Ishikawa (cell line): ENCODE data around the gene PLOD1.
A peak's percentile ranks its signal among the peaks of the same experiment; 100 is the strongest.

Experiments
- CEBPB ChIP-seq: IDR thresholded peaks from 2 replicates; pipeline ENCODE4 v1.6.1; 2012
- CREB1 ChIP-seq: IDR thresholded peaks from 2 replicates; pipeline ENCODE4 v1.6.1; 2012; ENCODE audit warnings: low read depth
- EGR1 ChIP-seq: IDR thresholded peaks from 2 replicates; pipeline ENCODE4 v1.6.1; 2012
- EP300 ChIP-seq: IDR thresholded peaks from 2 replicates; pipeline ENCODE4 v1.6.1; 2012; ENCODE audit warnings: borderline replicate concordance
- FOXM1 ChIP-seq: IDR thresholded peaks from 2 replicates; pipeline ENCODE4 v1.6.1; 2012; ENCODE audit warnings: low read depth, borderline replicate concordance
- NFIC ChIP-seq: IDR thresholded peaks from 2 replicates; pipeline ENCODE4 v1.6.1; 2012
- RAD21 ChIP-seq: IDR thresholded peaks from 2 replicates; pipeline ENCODE4 v1.6.1; 2012; ENCODE audit warnings: low read depth
- TAF1 ChIP-seq: IDR thresholded peaks from 2 replicates; pipeline ENCODE4 v1.6.1; 2012; ENCODE audit warnings: low read depth, mild to moderate bottlenecking
- TCF12 ChIP-seq: IDR thresholded peaks from 2 replicates; pipeline ENCODE4 v1.6.1; 2012; ENCODE audit warnings: low read depth
- TEAD4 ChIP-seq: IDR thresholded peaks from 2 replicates; pipeline ENCODE4 v1.6.1; 2012
- USF1 ChIP-seq: IDR thresholded peaks from 2 replicates; pipeline ENCODE4 v1.6.1; 2012
- YY1 ChIP-seq: IDR thresholded peaks from 2 replicates; pipeline ENCODE4 v1.6.1; 2012; ENCODE audit warnings: low read depth
- ZBTB7A ChIP-seq: IDR thresholded peaks from 2 replicates; pipeline ENCODE4 v1.6.1; 2012; ENCODE audit warnings: low read depth
- TF ChIP-seq, protein P1 (sequence below): IDR thresholded peaks from 2 replicates; pipeline ENCODE4 v1.6.1; 2012
- TF ChIP-seq, protein P2 (sequence below): IDR thresholded peaks from 2 replicates; pipeline ENCODE4 v1.6.1; 2012; ENCODE audit warnings: low read depth, mild to moderate bottlenecking

Gene PLOD1

DNA sequence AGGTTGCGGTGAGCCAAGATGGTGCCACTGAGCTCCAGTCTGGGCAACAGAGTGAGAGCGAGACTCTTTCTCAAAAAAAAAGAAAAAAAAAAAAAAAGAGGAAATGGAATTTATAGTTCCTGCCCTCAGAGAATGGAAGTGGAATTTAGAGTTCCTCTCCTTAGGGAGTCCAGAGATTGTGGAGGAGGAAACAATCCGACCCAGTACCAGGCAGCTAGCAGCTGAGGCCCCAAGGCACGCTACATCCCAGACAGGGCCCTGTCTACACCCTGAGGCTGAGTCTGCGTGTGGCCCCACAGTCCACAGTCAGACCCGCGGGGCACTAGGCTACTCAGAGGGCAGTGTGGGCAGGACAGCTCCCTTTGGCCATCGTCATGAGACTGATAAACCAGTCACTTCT, 43.8 kb downstream of the PLOD1 start:
- TF ChIP-seq, protein P1, sequence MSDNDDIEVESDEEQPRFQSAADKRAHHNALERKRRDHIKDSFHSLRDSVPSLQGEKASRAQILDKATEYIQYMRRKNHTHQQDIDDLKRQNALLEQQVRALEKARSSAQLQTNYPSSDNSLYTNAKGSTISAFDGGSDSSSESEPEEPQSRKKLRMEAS: no peak
- TF ChIP-seq CREB1 (no peak), YY1 (no peak), CEBPB (no peak), ZBTB7A (no peak), NFIC (no peak), TCF12 (no peak), TAF1 (no peak)

DNA sequence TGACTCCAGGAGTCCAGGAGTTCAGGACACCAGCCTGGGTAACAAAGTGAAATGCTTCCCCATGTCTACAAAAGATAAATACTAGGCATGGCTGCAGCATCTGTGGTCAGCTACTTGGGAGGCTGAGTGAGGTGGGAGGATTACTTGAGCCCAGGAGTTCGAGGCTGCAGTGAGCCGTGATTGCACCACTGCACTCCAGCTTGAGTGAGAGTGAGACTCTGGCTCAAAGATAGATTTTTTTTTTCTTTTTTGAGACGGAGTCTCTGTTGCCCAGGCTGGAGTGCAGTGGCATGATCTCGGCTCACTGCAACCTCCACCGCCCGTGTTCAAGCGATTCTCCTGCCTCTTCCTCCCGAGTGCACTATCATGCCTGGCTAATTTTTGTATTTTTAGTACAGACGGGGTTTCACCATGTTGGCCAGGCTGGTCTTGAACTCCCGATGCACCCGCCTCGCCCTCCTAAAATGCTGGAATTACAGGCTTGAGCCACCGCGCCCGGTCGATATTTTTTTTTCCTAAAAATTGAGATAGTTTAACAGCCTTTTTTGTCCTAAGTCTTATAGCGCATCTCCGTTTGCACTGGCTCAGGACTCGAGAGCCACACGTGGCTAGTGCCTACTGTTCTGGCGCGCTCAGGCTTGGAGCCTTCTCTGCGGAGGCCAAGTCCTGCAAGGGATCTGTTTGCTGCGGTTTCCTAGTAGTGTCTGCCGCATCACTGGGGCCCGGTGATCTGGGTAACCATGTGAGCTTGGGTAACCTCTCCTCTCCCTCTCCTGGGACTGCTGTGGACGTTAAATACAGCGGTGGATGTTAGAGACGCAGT, 44.7 kb downstream of the PLOD1 start:
- TF ChIP-seq NFIC (peak; percentile 1), USF1 (peak; percentile 53), YY1 (no peak)
- TF ChIP-seq, protein P1: peak; percentile 89

GRCh38 chr1:11979851-11980675, 45.5 kb downstream of the PLOD1 start, which contains the start of gene MFN2:
Gene MFN2, plus strand, starts transcription at chr1:11980444. Its CDS starts 8,725 bp downstream, at chr1:11989169.
- TF ChIP-seq EP300 (peak; percentile 38; the same call in 1 of the 2 replicates), TAF1 (peak; percentile 89), TEAD4 (peak; percentile 21; the same call in 1 of the 2 replicates), CREB1 (peak; percentile 98), CEBPB (no peak), EGR1 (peak; percentile 70), TCF12 (peak; percentile 55; the same call in 1 of the 2 replicates), USF1 (no peak; the same call in 1 of the 2 replicates), YY1 (peak; percentile 98), RAD21 (no peak), NFIC (no peak; the same call in 1 of the 2 replicates)
- TF ChIP-seq, protein P2, sequence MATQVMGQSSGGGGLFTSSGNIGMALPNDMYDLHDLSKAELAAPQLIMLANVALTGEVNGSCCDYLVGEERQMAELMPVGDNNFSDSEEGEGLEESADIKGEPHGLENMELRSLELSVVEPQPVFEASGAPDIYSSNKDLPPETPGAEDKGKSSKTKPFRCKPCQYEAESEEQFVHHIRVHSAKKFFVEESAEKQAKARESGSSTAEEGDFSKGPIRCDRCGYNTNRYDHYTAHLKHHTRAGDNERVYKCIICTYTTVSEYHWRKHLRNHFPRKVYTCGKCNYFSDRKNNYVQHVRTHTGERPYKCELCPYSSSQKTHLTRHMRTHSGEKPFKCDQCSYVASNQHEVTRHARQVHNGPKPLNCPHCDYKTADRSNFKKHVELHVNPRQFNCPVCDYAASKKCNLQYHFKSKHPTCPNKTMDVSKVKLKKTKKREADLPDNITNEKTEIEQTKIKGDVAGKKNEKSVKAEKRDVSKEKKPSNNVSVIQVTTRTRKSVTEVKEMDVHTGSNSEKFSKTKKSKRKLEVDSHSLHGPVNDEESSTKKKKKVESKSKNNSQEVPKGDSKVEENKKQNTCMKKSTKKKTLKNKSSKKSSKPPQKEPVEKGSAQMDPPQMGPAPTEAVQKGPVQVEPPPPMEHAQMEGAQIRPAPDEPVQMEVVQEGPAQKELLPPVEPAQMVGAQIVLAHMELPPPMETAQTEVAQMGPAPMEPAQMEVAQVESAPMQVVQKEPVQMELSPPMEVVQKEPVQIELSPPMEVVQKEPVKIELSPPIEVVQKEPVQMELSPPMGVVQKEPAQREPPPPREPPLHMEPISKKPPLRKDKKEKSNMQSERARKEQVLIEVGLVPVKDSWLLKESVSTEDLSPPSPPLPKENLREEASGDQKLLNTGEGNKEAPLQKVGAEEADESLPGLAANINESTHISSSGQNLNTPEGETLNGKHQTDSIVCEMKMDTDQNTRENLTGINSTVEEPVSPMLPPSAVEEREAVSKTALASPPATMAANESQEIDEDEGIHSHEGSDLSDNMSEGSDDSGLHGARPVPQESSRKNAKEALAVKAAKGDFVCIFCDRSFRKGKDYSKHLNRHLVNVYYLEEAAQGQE: no peak
- TF ChIP-seq, protein P1: peak; percentile 74

- TF ChIP-seq RAD21 (no peak), TEAD4 (no peak), EP300 (no peak), CREB1 (no peak), YY1 (no peak), USF1 (no peak), FOXM1 (no peak), TAF1 (no peak; the same call in 1 of the 2 replicates), ZBTB7A (no peak), CEBPB (no peak)
- TF ChIP-seq, protein P2: no peak
These were observed 46.1 kb downstream of the PLOD1 start for GRCh38 chr1:11980676-11980972.
